Neural progenitor cell (in vitro differentiated cells): ENCODE data around the gene RNF213. TPM values are rescaled to one million over a fixed set of nuclear protein-coding genes. Genes with fewer than 3 reads are reported as not detected.
"Not testable (repeated sequence)": the region's sequence is repeated elsewhere in the genome, so short reads cannot be mapped to it uniquely, and the experiment has no call there.

Experiments used
- DNase-seq: peaks from one replicate; pipeline ENCODE4 v3.0.0-alpha.2; 2016; ENCODE audit warnings: low spot score
- H2AFZ ChIP-seq: fragments of 200-600 bp; sonication (generic); replicated peaks from 2 replicates; pipeline ENCODE4 v1.6.1; 2016; ENCODE audit warnings: antibody characterized with exemption
- H3F3A ChIP-seq: fragments of 200-600 bp; sonication (generic); 2 replicates; pipeline ENCODE4 v1.6.1; 2016; ENCODE audit warnings: antibody characterized with exemption, low read depth
- H3K27ac ChIP-seq: fragments of 200-600 bp; sonication (generic); 2 replicates; pipeline ENCODE4 v1.5.1; 2016; ENCODE audit warnings: mild to moderate bottlenecking
- H3K27me3 ChIP-seq: fragments of 200-600 bp; sonication (generic); 2 replicates; pipeline ENCODE4 v1.6.1; 2016; ENCODE audit warnings: mild to moderate bottlenecking, moderate library complexity
- H3K36me3 ChIP-seq: fragments of 200-600 bp; sonication (generic); 2 replicates; pipeline ENCODE4 v1.5.1; 2016
- H3K4me1 ChIP-seq: fragments of 200-600 bp; sonication (generic); 2 replicates; pipeline ENCODE4 v1.6.1; 2016; ENCODE audit warnings: mixed run types
- H3K4me2 ChIP-seq: fragments of 200-600 bp; sonication (generic); 2 replicates; pipeline ENCODE4 v1.6.1; 2016
- H3K4me3 ChIP-seq: fragments of 200-600 bp; sonication (generic); 2 replicates; pipeline ENCODE4 v1.5.1; 2016
- H3K79me2 ChIP-seq: fragments of 200-600 bp; sonication (generic); 2 replicates; pipeline ENCODE4 v1.6.1; 2016; ENCODE audit warnings: low read depth
- H3K9ac ChIP-seq: fragments of 200-600 bp; sonication (generic); 2 replicates; pipeline ENCODE4 v1.6.1; 2016
- H3K9me3 ChIP-seq: fragments of 200-600 bp; sonication (generic); 2 replicates; pipeline ENCODE4 v1.5.1; 2016; ENCODE audit warnings: low read depth
- H4K20me1 ChIP-seq: fragments of 200-600 bp; sonication (generic); 2 replicates; pipeline ENCODE4 v1.6.1; 2016; ENCODE audit warnings: low read depth
- H3K27ac Mint-ChIP-seq: 3 replicates; pipeline ENCODE4 v1.8.0; 2021; ENCODE audit warnings: mixed read lengths
- H3K27me3 Mint-ChIP-seq: 2 replicates; pipeline ENCODE4 v1.8.0; 2022; ENCODE audit warnings: low read depth, mild to moderate bottlenecking, inconsistent platforms, moderate library complexity, mixed read lengths; ENCODE audit not compliant: insufficient read depth
- H3K36me3 Mint-ChIP-seq: 3 replicates; pipeline ENCODE4 v1.8.0; 2021; ENCODE audit warnings: mixed read lengths
- H3K4me1 Mint-ChIP-seq: 3 replicates; pipeline ENCODE4 v1.8.0; 2021; ENCODE audit warnings: mixed read lengths
- H3K4me3 Mint-ChIP-seq: 3 replicates; pipeline ENCODE4 v1.8.0; 2021; ENCODE audit warnings: mild to moderate bottlenecking, moderate library complexity, mixed read lengths
- H3K9me3 Mint-ChIP-seq: 3 replicates; pipeline ENCODE4 v1.8.0; 2020; ENCODE audit warnings: mixed read lengths
- CTCF ChIP-seq: fragments of 200-600 bp; sonication (generic); IDR thresholded peaks from 2 replicates; pipeline ENCODE4 v1.5.1; 2017; ENCODE audit warnings: antibody characterized with exemption, mild to moderate bottlenecking
- EZH2 ChIP-seq: fragments of 200-600 bp; sonication (generic); IDR thresholded peaks from 2 replicates; pipeline ENCODE4 v1.6.1; 2017; ENCODE audit warnings: antibody characterized with exemption, mild to moderate bottlenecking, moderate library complexity
- EZH2phosphoT487 ChIP-seq: fragments of 200-600 bp; sonication (generic); IDR thresholded peaks from 2 replicates; pipeline ENCODE4 v1.6.1; 2017; ENCODE audit warnings: antibody characterized with exemption
- total RNA-seq: library from RNA; depleted of rRNA; stranded (reverse); fragments of >200 nt; gene quantifications from 2 replicates; pipeline ENCODE4 v1.2.3, GENCODE V29; 2015; ENCODE audit warnings: low replicate concordance

The RNF213 gene
- total RNA-seq, 1 donor from 2014 or later: 19.8 TPM

DNA sequence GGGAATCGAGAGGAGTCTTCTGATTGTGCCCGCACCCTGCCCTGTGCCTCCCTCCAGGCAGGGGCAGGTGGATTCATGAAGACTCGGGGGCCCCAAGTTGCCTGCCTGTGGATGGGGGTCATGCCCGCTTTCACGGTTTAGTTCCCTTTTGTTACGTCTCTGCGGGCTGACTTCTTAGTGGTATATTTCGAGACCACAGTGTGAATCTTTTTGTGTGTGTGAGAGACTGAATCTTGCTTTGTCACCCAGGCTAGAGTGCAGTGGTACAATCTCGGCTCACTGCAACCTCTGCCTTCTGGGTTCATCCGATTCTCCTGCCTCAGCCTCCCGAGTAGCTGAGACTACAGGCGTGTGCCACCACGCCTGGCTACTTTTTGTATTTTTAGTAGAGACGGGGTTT is 18.1 kb upstream of the RNF213 start:
- Mint-ChIP-seq H3K36me3 (peaks cover 16% of the 10 kb centered on the region), H3K9me3 (no peaks in the 10 kb centered on the region), H3K4me1 (no peaks in the 10 kb centered on the region), H3K27ac (no peak overlapping the region), H3K27me3 (peaks cover 4% of the 10 kb centered on the region), H3K4me3 (no peak overlapping the region)
- Histone ChIP-seq H3K4me3 (no peak overlapping the region), H3K4me2 (no peak overlapping the region), H2AFZ (no peak overlapping the region), H3K36me3 (no peaks in the 10 kb centered on the region), H3K27ac (no peak overlapping the region), H3K9me3 (no peaks in the 10 kb centered on the region), H4K20me1 (no peaks in the 10 kb centered on the region), H3K27me3 (no peaks in the 10 kb centered on the region), H3F3A (no peaks in the 10 kb centered on the region), H3K9ac (no peak overlapping the region), H3K79me2 (no peaks in the 10 kb centered on the region), H3K4me1 (no peaks in the 10 kb centered on the region)
- no peak for TF ChIP-seq EZH2phosphoT487
- TF ChIP-seq EZH2: no peak
- TF ChIP-seq CTCF: no peak
- DNase-seq: no peak

DNA sequence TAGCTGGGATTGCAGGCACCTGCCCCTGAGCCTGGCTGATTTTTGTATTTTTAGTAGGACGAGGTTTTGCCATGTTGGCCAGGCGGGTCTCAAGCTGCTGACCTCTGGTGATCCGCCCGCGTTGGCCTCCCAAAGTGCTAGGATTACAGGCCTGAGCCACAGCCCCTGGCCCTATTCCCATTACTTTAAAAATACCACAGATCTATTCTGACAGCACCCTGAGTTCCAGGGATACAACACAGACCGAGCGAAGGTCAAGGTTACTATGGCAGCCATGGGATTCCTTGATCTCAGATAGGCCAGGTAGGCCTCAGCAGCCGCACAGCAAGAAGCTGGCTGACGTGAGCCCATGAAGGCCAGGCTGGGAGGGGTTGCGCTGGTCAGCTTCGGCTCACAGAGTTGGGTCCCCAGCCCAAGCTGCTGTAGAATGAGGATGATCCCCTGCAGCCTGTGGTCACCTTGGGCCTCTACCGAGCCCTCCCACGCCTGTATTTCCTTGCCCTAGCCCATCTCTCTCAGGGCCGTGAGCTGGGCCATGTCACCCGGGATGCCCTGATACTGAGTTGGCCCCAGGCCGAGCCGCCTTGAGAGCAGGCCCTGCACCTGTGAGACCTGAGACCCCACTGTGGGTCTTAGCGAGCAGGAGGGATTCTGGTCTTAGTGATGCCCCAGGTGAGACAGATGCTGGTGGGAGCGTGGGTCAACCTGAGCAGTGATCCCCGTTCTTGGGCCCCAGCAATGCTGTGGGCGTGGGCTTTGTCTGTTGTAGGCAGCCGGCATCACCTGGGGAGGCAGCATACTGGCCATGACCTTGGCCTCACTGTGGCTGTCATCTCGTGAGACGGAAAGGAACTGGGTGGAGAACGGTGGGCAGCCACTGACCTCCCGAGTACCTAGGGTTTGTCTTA is 16.9 kb upstream of the RNF213 start:
- Mint-ChIP-seq H3K4me3 (no peak overlapping the region), H3K27me3 (peaks cover 4% of the 10 kb centered on the region)

GRCh38 chr17:80244448-80244847 is 16.2 kb upstream of the RNF213 start:
- H3K4me3 Mint-ChIP-seq, H3K27ac Mint-ChIP-seq, DNase-seq, H3K4me3 ChIP-seq, H3K4me1 Mint-ChIP-seq, H3K9ac ChIP-seq, H2AFZ ChIP-seq, H3K9me3 ChIP-seq, H3K27me3 ChIP-seq, H3K9me3 Mint-ChIP-seq, H3K27me3 Mint-ChIP-seq, H3K4me1 ChIP-seq, H4K20me1 ChIP-seq, H3K27ac ChIP-seq, H3F3A ChIP-seq, H3K79me2 ChIP-seq, H3K4me2 ChIP-seq, H3K36me3 ChIP-seq: not testable (repeated sequence)
- H3K36me3 Mint-ChIP-seq: peaks cover 13% of the 10 kb centered on the region

More for the DNA sequence above, 16.9 kb upstream of the RNF213 start:
- no peak for DNase-seq
- Mint-ChIP-seq H3K4me1 (no peaks in the 10 kb centered on the region), H3K36me3 (peaks cover 13% of the 10 kb centered on the region), H3K9me3 (no peaks in the 10 kb centered on the region), H3K27ac (no peak overlapping the region)
- H3K79me2 ChIP-seq: no peaks in the 10 kb centered on the region
- H3K9ac ChIP-seq: no peak overlapping the region
- no peaks in the 10 kb centered on the region for H3K9me3 ChIP-seq
- no peaks in the 10 kb centered on the region for H3K36me3 ChIP-seq
- no peak for TF ChIP-seq EZH2phosphoT487
- no peak for TF ChIP-seq EZH2
- TF ChIP-seq CTCF: no peak
- no peak overlapping the region for H2AFZ ChIP-seq
- no peak overlapping the region for H3K4me2 ChIP-seq
- H3K27me3 ChIP-seq: no peaks in the 10 kb centered on the region
- no peak overlapping the region for H3K27ac ChIP-seq
- H3K4me3 ChIP-seq: no peak overlapping the region
- no peaks in the 10 kb centered on the region for H4K20me1 ChIP-seq
- H3K4me1 ChIP-seq: no peaks in the 10 kb centered on the region
- no peaks in the 10 kb centered on the region for H3F3A ChIP-seq

DNA sequence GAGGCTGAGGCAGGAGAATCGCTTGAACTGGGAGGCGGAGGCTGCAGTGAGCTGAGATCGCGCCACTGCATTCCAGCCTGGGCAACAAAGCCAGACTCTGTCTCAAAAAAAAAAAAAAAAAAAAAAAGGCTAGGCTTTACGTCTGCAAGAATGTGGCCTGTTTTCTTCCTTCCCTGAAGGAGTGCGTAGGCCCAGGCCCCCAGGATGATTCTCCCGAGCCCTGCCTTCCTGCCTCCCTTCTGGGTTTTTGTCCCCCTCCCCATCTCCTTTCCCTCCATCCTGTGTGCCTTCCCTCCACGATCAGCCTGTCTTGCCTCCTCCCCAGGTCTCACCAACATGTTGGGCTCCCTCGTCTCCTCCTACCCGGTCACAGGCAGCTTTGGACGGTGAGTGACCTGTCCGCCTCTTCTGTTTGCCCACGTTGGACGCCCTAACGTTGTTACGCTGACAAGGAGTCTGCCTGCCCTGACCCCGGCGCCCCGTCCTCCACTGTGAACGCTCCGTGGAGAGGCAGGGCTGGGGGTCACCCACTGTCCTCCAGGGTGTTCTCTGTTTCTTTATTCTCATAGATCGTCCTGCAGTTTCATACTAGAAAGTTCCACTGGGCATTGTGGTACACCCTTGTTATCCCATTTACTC is 15.7 kb upstream of the RNF213 start:
- no peak for TF ChIP-seq CTCF
- TF ChIP-seq EZH2: no peak
- no peak for TF ChIP-seq EZH2phosphoT487
- H3K27ac Mint-ChIP-seq: peak overlapping the region; percentile 83
- H3K27me3 Mint-ChIP-seq: peaks cover 4% of the 10 kb centered on the region

More for the DNA sequence above, 15.7 kb upstream of the RNF213 start:
- Histone ChIP-seq H3K4me2 (no peak overlapping the region), H4K20me1 (no peaks in the 10 kb centered on the region), H3F3A (no peaks in the 10 kb centered on the region), H3K27ac (no peak overlapping the region), H3K79me2 (no peaks in the 10 kb centered on the region), H3K4me1 (no peaks in the 10 kb centered on the region), H3K9ac (no peak overlapping the region), H3K9me3 (no peaks in the 10 kb centered on the region), H3K36me3 (no peaks in the 10 kb centered on the region), H2AFZ (no peak overlapping the region), H3K27me3 (no peaks in the 10 kb centered on the region), H3K4me3 (no peak overlapping the region)
- DNase-seq: no peak
- Mint-ChIP-seq H3K4me1 (no peaks in the 10 kb centered on the region), H3K4me3 (no peak overlapping the region), H3K9me3 (no peaks in the 10 kb centered on the region), H3K36me3 (peaks cover 13% of the 10 kb centered on the region)
